ENCODE data around the gene PDE10A.

The PDE10A gene

GRCh38 chr6:165662749-165663376 is at the start of gene PDE10A:
Gene PDE10A (minus strand): TSS chr6:165663241. CDS start chr6:165662811, 430 bp downstream.
- Histone ChIP-seq H3K4me1 (ENCODE audit: control insufficient read depth in 1 of 2, insufficient read depth in 2 of 2, low read length in 2 of 2) (peaks cover 4 to 30% of the 10 kb centered on the region in 2 donors), H3K4me3 (ENCODE audit: low read depth in 1 of 2, low read length in 2 of 2) (peak within 1 kb of the TSS; percentile 54 to 76), H3K36me3 (ENCODE audit: control insufficient read depth in 1 of 2, insufficient read depth in 2 of 2, low read length in 2 of 2) (no peaks in the 10 kb centered on the region), H3K9me3 (ENCODE audit: control insufficient read depth in 1 of 2, low read length in 2 of 2) (no peaks in the 10 kb centered on the region), H3K27me3 (ENCODE audit: low read depth, low read length) (peaks cover 25% of the 10 kb centered on the region), H3K27ac (ENCODE audit: low read length) (no peak within 1 kb of the TSS)

GRCh38 chr6:165708985-165709576 is 46.0 kb upstream of the PDE10A start:
- peaks cover 0 to 3% of the 10 kb centered on the region in 2 donors for H3K4me1 ChIP-seq (ENCODE audit: control insufficient read depth in 1 of 2, insufficient read depth in 2 of 2, low read length in 2 of 2)
- no peaks in the 10 kb centered on the region for H3K9me3 ChIP-seq (ENCODE audit: control insufficient read depth in 1 of 2, low read length in 2 of 2)
- H3K36me3 ChIP-seq (ENCODE audit: control insufficient read depth in 1 of 2, insufficient read depth in 2 of 2, low read length in 2 of 2): no peaks in the 10 kb centered on the region
- no peaks in the 10 kb centered on the region for H3K27me3 ChIP-seq (ENCODE audit: low read depth, low read length)
- no peak overlapping the region for H3K27ac ChIP-seq (ENCODE audit: low read length)
- H3K4me3 ChIP-seq (ENCODE audit: low read depth in 1 of 2, low read length in 2 of 2): no peak overlapping the region

GRCh38 chr6:165707067-165707853 is 44.2 kb upstream of the PDE10A start:
- H3K4me1 ChIP-seq (ENCODE audit: control insufficient read depth in 1 of 2, insufficient read depth in 2 of 2, low read length in 2 of 2): peaks cover 0 to 5% of the 10 kb centered on the region in 2 donors
- no peak overlapping the region for H3K4me3 ChIP-seq (ENCODE audit: low read depth in 1 of 2, low read length in 2 of 2)
- no peaks in the 10 kb centered on the region for H3K36me3 ChIP-seq (ENCODE audit: control insufficient read depth in 1 of 2, insufficient read depth in 2 of 2, low read length in 2 of 2)
- no peaks in the 10 kb centered on the region for H3K27me3 ChIP-seq (ENCODE audit: low read depth, low read length)
- no peak overlapping the region for H3K27ac ChIP-seq (ENCODE audit: low read length)
- H3K9me3 ChIP-seq (ENCODE audit: control insufficient read depth in 1 of 2, low read length in 2 of 2): no peaks in the 10 kb centered on the region

GRCh38 chr6:165705941-165706340 is 42.9 kb upstream of the PDE10A start:
- no peaks in the 10 kb centered on the region for H3K36me3 ChIP-seq (ENCODE audit: control insufficient read depth in 1 of 2, insufficient read depth in 2 of 2, low read length in 2 of 2)
- no peaks in the 10 kb centered on the region for H3K27me3 ChIP-seq (ENCODE audit: low read depth, low read length)
- H3K4me1 ChIP-seq (ENCODE audit: control insufficient read depth in 1 of 2, insufficient read depth in 2 of 2, low read length in 2 of 2): peaks cover 0 to 11% of the 10 kb centered on the region in 2 donors
- no peaks in the 10 kb centered on the region for H3K9me3 ChIP-seq (ENCODE audit: control insufficient read depth in 1 of 2, low read length in 2 of 2)
- H3K27ac ChIP-seq (ENCODE audit: low read length): no peak overlapping the region
- no peak overlapping the region for H3K4me3 ChIP-seq (ENCODE audit: low read depth in 1 of 2, low read length in 2 of 2)

GRCh38 chr6:165704045-165704748 is 41.2 kb upstream of the PDE10A start:
- Histone ChIP-seq H3K4me1 (ENCODE audit: control insufficient read depth in 1 of 2, insufficient read depth in 2 of 2, low read length in 2 of 2) (peaks cover 0 to 16% of the 10 kb centered on the region in 2 donors), H3K27ac (ENCODE audit: low read length) (no peak overlapping the region), H3K27me3 (ENCODE audit: low read depth, low read length) (no peaks in the 10 kb centered on the region), H3K9me3 (ENCODE audit: control insufficient read depth in 1 of 2, low read length in 2 of 2) (no peaks in the 10 kb centered on the region), H3K36me3 (ENCODE audit: control insufficient read depth in 1 of 2, insufficient read depth in 2 of 2, low read length in 2 of 2) (no peaks in the 10 kb centered on the region), H3K4me3 (ENCODE audit: low read depth in 1 of 2, low read length in 2 of 2) (no peak overlapping the region)

GRCh38 chr6:165702669-165703068 is 39.6 kb upstream of the PDE10A start:
- Histone ChIP-seq H3K4me3 (ENCODE audit: low read depth in 1 of 2, low read length in 2 of 2) (no peak overlapping the region), H3K27ac (ENCODE audit: low read length) (no peak overlapping the region), H3K4me1 (ENCODE audit: control insufficient read depth in 1 of 2, insufficient read depth in 2 of 2, low read length in 2 of 2) (peaks cover 0 to 16% of the 10 kb centered on the region in 2 donors), H3K9me3 (ENCODE audit: control insufficient read depth in 1 of 2, low read length in 2 of 2) (no peaks in the 10 kb centered on the region), H3K36me3 (ENCODE audit: control insufficient read depth in 1 of 2, insufficient read depth in 2 of 2, low read length in 2 of 2) (no peaks in the 10 kb centered on the region), H3K27me3 (ENCODE audit: low read depth, low read length) (no peaks in the 10 kb centered on the region)

DNA sequence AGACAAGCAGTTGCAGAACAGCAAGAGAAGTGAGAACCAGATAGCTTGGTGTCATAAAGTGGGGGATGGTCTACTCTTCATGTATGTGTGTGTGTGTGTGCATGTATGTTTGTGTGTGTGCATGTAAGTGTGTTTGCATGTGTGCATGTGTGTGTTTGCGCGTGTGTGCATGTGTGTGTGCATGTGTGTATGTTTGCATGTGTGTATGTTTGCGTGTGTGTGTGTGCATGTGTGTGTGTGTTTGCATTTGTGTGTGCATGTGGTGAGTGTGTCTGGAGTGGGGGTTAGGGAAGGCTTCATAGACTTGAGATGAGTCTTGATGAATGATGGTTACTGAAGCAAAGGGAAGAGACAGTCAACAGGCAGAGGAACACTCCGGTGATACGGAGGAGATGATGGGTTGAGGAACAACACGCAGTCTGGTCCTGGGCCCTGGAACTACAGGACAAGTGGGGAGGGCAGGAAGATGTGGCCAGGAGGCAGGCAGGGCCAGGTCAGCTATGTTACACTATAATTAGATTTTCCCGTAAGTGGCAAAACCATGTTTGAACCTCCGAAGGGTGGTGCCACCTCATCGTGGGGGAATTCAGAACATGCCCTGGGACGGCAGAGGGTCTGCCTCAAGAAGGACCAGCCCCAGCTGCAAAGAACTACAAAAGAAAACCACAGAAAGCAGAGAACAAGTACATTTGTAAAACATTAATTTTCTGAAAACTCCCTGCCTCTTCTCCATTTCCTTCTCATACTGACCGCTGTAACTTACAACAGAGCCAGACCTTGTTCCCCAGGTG is 38.7 kb upstream of the PDE10A start:
- no peak overlapping the region for H3K4me3 ChIP-seq (ENCODE audit: low read depth in 1 of 2, low read length in 2 of 2)
- H3K9me3 ChIP-seq (ENCODE audit: control insufficient read depth in 1 of 2, low read length in 2 of 2): no peaks in the 10 kb centered on the region
- peaks cover 0 to 16% of the 10 kb centered on the region in 2 donors for H3K4me1 ChIP-seq (ENCODE audit: control insufficient read depth in 1 of 2, insufficient read depth in 2 of 2, low read length in 2 of 2)
- H3K27ac ChIP-seq (ENCODE audit: low read length): no peak overlapping the region
- H3K36me3 ChIP-seq (ENCODE audit: control insufficient read depth in 1 of 2, insufficient read depth in 2 of 2, low read length in 2 of 2): no peaks in the 10 kb centered on the region
- H3K27me3 ChIP-seq (ENCODE audit: low read depth, low read length): no peaks in the 10 kb centered on the region

- H3K27me3 ChIP-seq (ENCODE audit: low read depth, low read length): no peaks in the 10 kb centered on the region
- H3K9me3 ChIP-seq (ENCODE audit: control insufficient read depth in 1 of 2, low read length in 2 of 2): no peaks in the 10 kb centered on the region
- no peak overlapping the region for H3K4me3 ChIP-seq (ENCODE audit: low read depth in 1 of 2, low read length in 2 of 2)
- H3K27ac ChIP-seq (ENCODE audit: low read length): no peak overlapping the region
- H3K4me1 ChIP-seq (ENCODE audit: control insufficient read depth in 1 of 2, insufficient read depth in 2 of 2, low read length in 2 of 2): peaks cover 0 to 16% of the 10 kb centered on the region in 2 donors
- H3K36me3 ChIP-seq (ENCODE audit: control insufficient read depth in 1 of 2, insufficient read depth in 2 of 2, low read length in 2 of 2): no peaks in the 10 kb centered on the region
Measured at GRCh38 chr6:165701005-165701404, 38.0 kb upstream of the PDE10A start.

DNA sequence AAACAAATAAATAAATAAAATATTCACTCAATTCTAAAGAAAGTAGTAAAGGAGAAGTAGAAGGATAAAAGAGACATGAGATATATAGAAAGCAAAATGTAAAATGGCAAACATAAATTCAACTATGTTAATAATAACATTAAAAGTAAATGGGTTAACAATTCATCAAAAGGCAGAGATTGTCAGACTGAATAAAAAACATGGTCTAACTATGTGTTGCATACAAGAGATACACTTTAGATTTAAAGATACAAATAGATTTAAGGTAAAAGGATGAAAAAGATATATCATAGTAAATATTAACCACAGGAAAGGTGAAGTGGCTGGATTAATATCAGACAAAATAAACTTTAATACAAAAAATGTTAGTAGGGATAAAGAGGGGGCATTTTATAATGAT is 35.8 kb upstream of the PDE10A start:
- Histone ChIP-seq H3K4me1 (ENCODE audit: control insufficient read depth in 1 of 2, insufficient read depth in 2 of 2, low read length in 2 of 2) (peaks cover 0 to 11% of the 10 kb centered on the region in 2 donors), H3K27me3 (ENCODE audit: low read depth, low read length) (no peaks in the 10 kb centered on the region), H3K9me3 (ENCODE audit: control insufficient read depth in 1 of 2, low read length in 2 of 2) (no peaks in the 10 kb centered on the region), H3K4me3 (ENCODE audit: low read depth in 1 of 2, low read length in 2 of 2) (no peak overlapping the region), H3K36me3 (ENCODE audit: control insufficient read depth in 1 of 2, insufficient read depth in 2 of 2, low read length in 2 of 2) (no peaks in the 10 kb centered on the region), H3K27ac (ENCODE audit: low read length) (no peak overlapping the region)

DNA sequence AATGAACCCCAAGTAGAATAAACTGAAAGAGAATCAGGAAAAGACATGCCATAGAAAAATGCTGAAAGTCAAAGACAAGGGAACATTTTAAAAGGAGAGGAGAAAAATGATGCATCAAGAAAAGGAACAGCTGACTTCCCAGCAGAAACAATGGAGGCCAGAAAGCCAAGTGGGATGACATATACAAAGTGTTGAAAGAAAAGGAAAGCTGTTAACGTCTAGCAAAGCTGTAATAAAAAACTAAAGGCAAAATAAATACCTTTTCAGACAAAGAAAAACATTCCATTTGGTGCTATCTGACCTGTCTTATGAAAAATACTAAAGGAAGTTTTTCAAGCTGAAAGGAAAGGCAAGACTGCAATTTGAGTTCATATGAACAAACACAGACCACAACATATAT is 34.1 kb upstream of the PDE10A start:
- Histone ChIP-seq H3K27ac (ENCODE audit: low read length) (no peak overlapping the region), H3K27me3 (ENCODE audit: low read depth, low read length) (no peaks in the 10 kb centered on the region), H3K4me1 (ENCODE audit: control insufficient read depth in 1 of 2, insufficient read depth in 2 of 2, low read length in 2 of 2) (peaks cover 0 to 11% of the 10 kb centered on the region in 2 donors), H3K36me3 (ENCODE audit: control insufficient read depth in 1 of 2, insufficient read depth in 2 of 2, low read length in 2 of 2) (no peaks in the 10 kb centered on the region), H3K9me3 (ENCODE audit: control insufficient read depth in 1 of 2, low read length in 2 of 2) (no peaks in the 10 kb centered on the region), H3K4me3 (ENCODE audit: low read depth in 1 of 2, low read length in 2 of 2) (no peak overlapping the region)

Measured in muscle layer of duodenum (tissue), 2 donors.